ENCODE measurements around the gene ALDH8A1.

Gene ALDH8A1

DNA sequence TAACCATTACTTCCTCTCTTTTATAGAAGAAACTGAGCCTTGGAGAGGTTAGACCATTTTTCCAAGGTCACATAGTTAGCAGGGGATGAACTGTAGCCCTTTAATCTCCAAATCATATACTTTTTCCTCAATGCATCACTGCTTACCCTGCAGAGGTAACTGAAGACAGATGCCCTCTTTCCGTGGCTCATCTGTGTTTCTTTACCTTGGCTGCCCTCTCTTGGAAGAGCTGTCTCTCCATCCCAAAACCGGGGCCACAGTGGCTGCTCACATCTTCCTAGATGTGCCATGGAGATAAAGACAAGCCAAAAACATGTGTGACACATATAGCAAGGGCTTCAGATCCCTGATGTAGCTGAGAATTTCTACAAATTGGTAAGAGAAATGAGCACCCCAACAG lies 581 bp upstream of the ALDH8A1 start:
- H3K36me3 ChIP-seq (replicated peaks), result no peaks in the 10 kb centered on the region
- no peak for DNase-seq
- in situ Hi-C loops (cut with HindIII; ENCODE audit: low pct_ligation_motif_present, low sequenced_read_pairs), result no loop called here
- TF ChIP-seq, protein P1, sequence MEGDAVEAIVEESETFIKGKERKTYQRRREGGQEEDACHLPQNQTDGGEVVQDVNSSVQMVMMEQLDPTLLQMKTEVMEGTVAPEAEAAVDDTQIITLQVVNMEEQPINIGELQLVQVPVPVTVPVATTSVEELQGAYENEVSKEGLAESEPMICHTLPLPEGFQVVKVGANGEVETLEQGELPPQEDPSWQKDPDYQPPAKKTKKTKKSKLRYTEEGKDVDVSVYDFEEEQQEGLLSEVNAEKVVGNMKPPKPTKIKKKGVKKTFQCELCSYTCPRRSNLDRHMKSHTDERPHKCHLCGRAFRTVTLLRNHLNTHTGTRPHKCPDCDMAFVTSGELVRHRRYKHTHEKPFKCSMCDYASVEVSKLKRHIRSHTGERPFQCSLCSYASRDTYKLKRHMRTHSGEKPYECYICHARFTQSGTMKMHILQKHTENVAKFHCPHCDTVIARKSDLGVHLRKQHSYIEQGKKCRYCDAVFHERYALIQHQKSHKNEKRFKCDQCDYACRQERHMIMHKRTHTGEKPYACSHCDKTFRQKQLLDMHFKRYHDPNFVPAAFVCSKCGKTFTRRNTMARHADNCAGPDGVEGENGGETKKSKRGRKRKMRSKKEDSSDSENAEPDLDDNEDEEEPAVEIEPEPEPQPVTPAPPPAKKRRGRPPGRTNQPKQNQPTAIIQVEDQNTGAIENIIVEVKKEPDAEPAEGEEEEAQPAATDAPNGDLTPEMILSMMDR (IDR thresholded peaks at IDR 0.05; ENCODE audit: low read depth, low read length, missing control alignments), result no peak
- no peaks in the 10 kb centered on the region for H3K27me3 ChIP-seq (replicated peaks)
- H3K27ac ChIP-seq, result no peak overlapping the region
- no peak overlapping the region for H3K4me3 ChIP-seq (ENCODE audit: low read depth, low read length)

DNA sequence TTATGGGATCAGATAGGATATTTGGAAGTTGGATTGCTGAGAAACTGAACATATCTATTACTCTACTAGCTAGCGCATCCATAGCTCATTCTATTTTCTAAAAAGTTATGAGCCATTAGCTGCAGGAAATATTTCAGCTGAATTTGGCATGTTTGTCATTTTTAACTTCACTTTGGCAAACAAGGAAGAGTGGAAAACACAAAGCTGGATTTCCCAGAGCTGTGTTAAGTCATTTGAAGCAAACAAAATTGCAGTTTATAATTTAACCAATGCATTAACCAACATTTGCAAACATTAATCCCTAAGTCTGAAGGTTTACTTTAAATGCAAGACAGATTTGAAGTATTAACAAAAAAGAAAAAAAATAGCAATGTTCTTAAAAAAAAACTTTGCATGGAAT lies 1.2 kb downstream of the ALDH8A1 start:
- no peak for DNase-seq
- no peaks in the 10 kb centered on the region for H3K27me3 ChIP-seq (replicated peaks)
- TF ChIP-seq, protein P1 (IDR thresholded peaks at IDR 0.05; ENCODE audit: low read depth, low read length, missing control alignments), result no peak
- H3K4me3 ChIP-seq (ENCODE audit: low read depth, low read length), result no peak overlapping the region
- H3K27ac ChIP-seq, result no peak overlapping the region
- in situ Hi-C loops (cut with HindIII; ENCODE audit: low pct_ligation_motif_present, low sequenced_read_pairs), result no loop called here
- no peaks in the 10 kb centered on the region for H3K36me3 ChIP-seq (replicated peaks)

DNA sequence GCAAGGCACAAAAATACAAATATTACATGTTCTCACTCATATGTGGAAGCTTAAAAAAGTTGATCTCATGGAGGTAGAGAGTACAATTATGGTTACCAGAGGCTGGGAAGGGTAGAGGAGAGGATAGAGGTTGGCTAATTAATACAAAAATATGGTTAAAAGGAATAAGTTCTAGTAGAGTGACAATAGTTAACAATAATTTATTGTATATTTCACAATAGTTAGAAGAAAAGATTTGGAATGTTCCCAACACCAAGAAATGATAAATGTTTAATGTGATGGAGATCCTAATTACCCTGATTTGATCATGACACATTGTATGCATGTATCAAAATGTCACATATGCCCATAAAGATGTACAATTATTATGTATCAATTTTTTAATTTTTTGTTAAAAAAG lies 1.8 kb downstream of the ALDH8A1 start:
- DNase-seq, result no peak
- no peak overlapping the region for H3K4me3 ChIP-seq (ENCODE audit: low read depth, low read length)
- H3K27ac ChIP-seq, result no peak overlapping the region
- in situ Hi-C loops (cut with HindIII; ENCODE audit: low pct_ligation_motif_present, low sequenced_read_pairs), result no loop called here
- no peaks in the 10 kb centered on the region for H3K27me3 ChIP-seq (replicated peaks)
- TF ChIP-seq, protein P1 (IDR thresholded peaks at IDR 0.05; ENCODE audit: low read depth, low read length, missing control alignments), result no peak
- H3K36me3 ChIP-seq (replicated peaks), result no peaks in the 10 kb centered on the region

DNA sequence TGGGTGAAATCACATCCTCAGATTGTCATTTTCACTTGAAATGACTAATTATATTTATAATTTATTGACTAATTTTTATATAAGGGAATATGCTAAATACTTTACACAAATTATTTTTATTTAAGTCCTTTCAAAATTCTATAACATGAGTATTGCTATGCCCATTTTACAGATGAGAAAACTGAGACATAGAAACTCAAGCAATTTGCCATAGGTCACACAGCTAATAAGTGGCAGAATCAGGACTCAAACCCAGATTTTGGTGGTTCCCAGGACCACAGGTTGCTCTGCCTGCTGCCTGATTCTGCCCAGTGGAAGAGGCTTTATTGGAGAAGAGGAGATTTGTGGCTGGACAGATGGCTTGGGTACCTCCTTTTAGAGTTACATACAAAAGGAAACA lies 4.9 kb downstream of the ALDH8A1 start:
- no peaks in the 10 kb centered on the region for H3K36me3 ChIP-seq (replicated peaks)
- in situ Hi-C loops (cut with HindIII; ENCODE audit: low pct_ligation_motif_present, low sequenced_read_pairs), result no loop called here

DNA sequence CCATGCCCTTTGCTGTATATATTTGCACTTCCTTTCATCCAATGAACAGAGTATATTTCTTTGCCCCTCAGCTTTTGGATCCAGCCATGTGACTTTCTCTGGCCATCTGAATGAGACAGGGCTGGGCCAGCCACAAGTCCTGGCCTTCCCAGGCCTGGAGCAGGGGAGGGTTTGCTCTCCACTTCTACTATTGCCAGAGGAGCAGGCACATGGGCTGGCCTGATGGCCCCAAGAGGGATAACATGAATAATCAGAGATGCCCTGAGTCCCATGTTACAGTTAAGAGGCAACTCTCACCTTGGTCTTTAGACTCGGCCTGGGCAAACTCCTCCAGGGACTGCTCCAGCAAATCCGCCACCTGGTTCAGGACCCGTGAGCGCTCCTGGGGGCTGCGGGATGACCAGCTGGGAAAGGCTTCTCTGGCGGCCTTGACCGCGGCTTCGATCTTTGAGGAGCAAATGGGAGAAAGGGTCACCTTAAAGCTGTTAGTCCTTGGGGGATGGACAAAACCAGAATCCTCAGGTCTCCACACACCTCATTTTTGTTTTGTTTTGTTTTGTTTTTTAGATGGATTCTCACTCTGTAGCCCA lies 6.3 kb downstream of the ALDH8A1 start:
- DNase-seq, result no peak
- TF ChIP-seq, protein P1 (IDR thresholded peaks at IDR 0.05; ENCODE audit: low read depth, low read length, missing control alignments), result no peak
- in situ Hi-C loops (cut with HindIII; ENCODE audit: low pct_ligation_motif_present, low sequenced_read_pairs), result no loop called here
- H3K4me3 ChIP-seq (ENCODE audit: low read depth, low read length), result no peak overlapping the region
- no peaks in the 10 kb centered on the region for H3K27me3 ChIP-seq (replicated peaks)
- no peak overlapping the region for H3K27ac ChIP-seq
- no peaks in the 10 kb centered on the region for H3K36me3 ChIP-seq (replicated peaks)

More for the DNA sequence above, 4.9 kb downstream of the ALDH8A1 start:
- Histone ChIP-seq H3K27me3 (replicated peaks) (no peaks in the 10 kb centered on the region), H3K27ac (no peak overlapping the region), H3K4me3 (ENCODE audit: low read depth, low read length) (no peak overlapping the region)
- TF ChIP-seq, protein P1 (IDR thresholded peaks at IDR 0.05; ENCODE audit: low read depth, low read length, missing control alignments), result no peak
- no peak for DNase-seq

DNA sequence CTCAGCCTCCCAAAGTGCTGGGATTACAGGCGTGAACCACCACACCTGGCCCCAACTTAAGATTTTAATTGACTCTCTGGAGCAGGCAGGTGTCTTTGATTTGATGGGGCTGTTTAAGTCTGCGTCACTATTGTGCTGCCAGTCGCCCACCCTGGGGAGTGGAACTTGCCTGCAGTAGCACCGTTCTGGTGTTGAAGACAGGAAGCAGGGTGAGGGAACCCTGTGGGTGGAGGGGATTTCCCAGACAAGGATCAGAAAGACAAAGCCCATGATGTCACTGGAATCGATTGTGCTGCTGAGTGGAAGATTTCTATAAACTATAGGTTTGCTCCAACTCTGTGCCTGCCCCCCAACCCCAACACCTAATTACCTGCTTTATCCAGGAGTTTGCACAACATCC lies 11.0 kb downstream of the ALDH8A1 start:
- no peak overlapping the region for H3K4me3 ChIP-seq (ENCODE audit: low read depth, low read length)
- in situ Hi-C loops (cut with HindIII; ENCODE audit: low pct_ligation_motif_present, low sequenced_read_pairs), result no loop called here
- H3K36me3 ChIP-seq (replicated peaks), result no peaks in the 10 kb centered on the region
- H3K27me3 ChIP-seq (replicated peaks), result no peaks in the 10 kb centered on the region
- TF ChIP-seq, protein P1 (IDR thresholded peaks at IDR 0.05; ENCODE audit: low read depth, low read length, missing control alignments), result no peak
- DNase-seq, result no peak
- H3K27ac ChIP-seq, result no peak overlapping the region
